ENCODE data around the gene PTPRU.

Gene PTPRU

DNA sequence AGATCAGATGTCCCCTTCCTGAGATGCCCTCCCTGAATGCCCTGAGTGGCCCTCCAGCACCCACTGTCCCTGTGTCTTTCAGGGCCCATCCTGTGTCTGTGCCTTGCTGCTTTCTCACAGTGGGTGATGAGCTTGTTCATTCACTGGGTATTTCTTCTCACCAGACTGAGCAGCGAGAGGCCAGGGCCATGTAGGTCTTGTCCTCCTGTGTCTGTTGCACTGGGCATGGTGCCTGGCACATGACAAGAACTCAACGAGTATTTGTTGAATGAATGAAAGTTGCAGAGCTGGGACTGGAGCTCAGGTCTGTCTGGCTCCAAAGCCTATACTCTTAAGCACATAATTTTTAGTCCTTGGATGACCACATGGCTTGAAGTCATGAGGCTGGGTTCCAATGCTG lies 93.8 kb downstream of the PTPRU start:
- no peak for DNase-seq (ENCODE audit: low read depth in 2 of 2, low spot score in 1 of 2)

- no peak for DNase-seq (ENCODE audit: low read depth in 2 of 2, low spot score in 1 of 2)
These were observed 94.5 kb downstream of the PTPRU start for GRCh38 chr1:29330856-29331255.

DNA sequence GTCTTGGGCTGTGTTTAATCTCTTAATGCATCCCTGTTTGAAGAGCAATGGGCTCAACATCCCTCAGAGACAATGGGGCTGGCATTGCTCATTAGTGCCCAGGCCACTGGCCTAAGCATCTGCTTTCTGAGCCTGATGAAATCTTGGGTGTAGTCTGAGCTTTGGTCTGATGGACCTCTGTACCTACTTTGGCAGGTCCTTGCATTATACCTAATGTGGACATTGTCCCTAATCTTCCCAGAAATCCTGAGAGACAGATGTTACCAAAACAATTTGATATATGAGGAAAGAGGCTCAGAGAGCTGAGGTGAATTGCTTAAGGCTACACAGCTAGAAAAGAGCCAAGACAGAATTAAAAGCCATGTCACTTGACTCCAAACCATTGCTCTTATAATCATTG lies 95.0 kb downstream of the PTPRU start:
- DNase-seq (ENCODE audit: low read depth in 2 of 2, low spot score in 1 of 2), result no peak

GRCh38 chr1:29331729-29332128 lies 95.4 kb downstream of the PTPRU start:
- no peak for DNase-seq (ENCODE audit: low read depth in 2 of 2, low spot score in 1 of 2)

DNA sequence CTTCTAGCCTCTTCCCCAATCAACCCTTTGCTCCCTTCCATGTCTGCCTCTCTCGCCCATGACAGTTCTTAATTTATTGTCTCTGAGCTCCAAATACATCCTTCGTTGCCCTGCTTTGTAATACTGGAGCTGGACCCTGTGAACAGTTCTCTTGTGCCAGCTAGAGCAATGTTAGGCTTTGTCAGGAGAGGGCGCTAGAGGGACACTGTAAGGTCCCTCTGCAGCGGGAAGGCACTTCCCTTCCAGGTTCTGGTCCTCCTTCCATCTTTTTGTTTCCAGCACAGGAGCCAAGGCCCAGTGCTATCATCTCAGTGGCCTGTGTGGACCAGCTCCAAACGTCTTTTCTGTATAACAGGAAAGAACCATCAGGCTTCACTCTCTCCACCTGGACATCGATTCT lies 95.9 kb downstream of the PTPRU start:
- no peak for DNase-seq (ENCODE audit: low read depth in 2 of 2, low spot score in 1 of 2)

DNA sequence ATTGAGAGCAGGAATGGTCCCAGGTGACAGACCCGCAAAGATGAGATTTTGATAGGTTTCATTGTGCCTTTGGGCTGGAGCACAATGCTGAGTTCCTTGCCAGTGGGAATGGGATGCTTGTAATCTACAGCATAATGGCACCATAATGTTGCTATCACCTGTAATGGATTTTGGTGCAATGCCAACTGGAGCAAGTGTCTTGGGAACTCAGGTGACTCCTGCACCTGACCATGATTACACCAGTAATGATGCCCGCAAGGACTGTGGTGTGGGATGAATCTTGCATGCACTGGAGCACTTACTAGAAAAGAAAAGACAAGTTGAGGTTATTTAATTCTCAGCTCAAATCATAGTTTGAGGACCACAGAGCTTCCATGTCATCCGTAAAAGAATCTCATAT lies 96.7 kb downstream of the PTPRU start:
- DNase-seq (ENCODE audit: low read depth in 2 of 2, low spot score in 1 of 2), result no peak

- DNase-seq (ENCODE audit: low read depth in 2 of 2, low spot score in 1 of 2), result no peak
These were observed 99.3 kb downstream of the PTPRU start for GRCh38 chr1:29335573-29335972.

GRCh38 chr1:29338908-29339575 lies 102.7 kb downstream of the PTPRU start:
- no peak for DNase-seq (ENCODE audit: low read depth in 2 of 2, low spot score in 1 of 2)

DNA sequence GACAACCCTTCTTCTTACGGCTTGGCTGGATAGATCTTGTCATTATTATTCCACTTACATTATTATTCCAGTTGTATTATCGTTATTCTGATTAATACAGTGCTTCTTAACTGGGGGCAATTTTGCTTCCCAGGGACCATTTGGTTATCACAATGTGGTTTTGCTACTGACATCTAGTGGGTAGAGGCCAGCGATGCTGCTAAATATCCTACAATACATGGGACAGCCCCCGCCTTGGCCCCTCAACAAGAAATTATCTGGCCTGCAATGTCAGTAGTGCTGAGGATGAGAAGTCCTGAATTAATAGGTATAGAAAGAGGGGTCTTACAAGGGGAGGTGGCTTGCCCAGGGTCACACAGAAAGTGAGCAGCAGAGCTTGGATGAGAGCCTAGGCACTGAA lies 105.6 kb downstream of the PTPRU start:
- DNase-seq (ENCODE audit: low read depth in 2 of 2, low spot score in 1 of 2), result no peak

GRCh38 chr1:29342351-29342750 lies 106.0 kb downstream of the PTPRU start:
- DNase-seq (ENCODE audit: low read depth in 2 of 2, low spot score in 1 of 2), result no peak

DNA sequence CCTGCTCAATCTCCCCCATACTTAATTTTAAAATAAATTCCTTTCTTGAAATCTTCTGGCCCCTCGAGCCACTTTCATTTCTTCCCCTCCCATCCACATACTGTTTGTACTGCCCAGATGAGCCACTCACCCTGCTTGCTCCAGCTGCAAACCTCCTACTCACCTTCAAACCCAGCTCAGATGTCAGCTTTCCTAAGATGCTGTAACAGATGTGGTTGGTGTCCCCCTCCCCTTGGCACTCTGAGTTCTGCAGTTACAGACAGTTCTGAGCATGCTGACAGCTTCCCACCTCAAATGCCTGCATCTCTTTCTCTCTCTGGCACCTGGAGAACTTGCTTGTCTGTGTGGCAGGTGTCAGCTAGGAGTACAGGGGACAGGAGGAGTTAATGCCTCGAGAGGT lies 106.7 kb downstream of the PTPRU start:
- DNase-seq (ENCODE audit: low read depth in 2 of 2, low spot score in 1 of 2), result no peak

DNA sequence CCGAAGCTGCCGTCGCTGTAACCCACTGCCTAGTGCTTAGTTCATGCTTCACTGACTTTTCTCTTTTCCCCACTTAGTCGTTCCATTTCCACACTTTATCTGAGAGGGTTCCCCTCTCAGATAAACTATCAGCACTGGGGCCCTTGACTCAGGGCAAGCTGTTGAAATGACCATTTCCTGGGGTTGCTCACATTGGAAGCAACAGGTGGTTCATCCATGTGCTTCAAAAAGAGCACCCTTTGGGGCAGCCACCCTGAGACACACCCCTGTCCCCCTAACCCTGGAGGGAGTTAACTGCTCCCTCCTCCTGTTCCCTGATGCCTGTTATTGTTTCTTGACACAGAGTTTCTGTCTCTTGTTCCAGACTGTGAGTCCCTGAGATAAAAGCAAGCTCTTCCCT lies 107.2 kb downstream of the PTPRU start:
- DNase-seq (ENCODE audit: low read depth in 2 of 2, low spot score in 1 of 2), result no peak

DNA sequence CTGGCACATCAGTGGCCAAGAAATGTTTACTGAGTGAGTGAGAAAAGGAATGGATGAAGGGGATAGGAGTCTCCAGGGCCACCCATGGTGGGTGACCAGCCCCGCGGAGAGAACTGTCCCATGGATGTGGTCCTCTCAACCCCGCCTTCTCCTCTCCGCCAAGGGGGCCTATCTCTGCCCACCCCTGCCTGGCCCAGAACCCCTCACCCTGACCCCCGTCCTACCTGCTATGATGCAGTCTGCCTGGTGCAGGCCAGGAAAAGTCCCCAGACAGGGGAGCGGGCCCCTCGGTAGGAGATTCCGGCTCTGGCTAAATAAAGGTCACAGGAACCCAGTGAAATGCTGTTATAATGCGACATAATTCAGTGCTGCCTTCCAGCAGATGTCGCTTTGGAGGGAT lies 107.6 kb downstream of the PTPRU start:
- no peak for DNase-seq (ENCODE audit: low read depth in 2 of 2, low spot score in 1 of 2)

- no peak for DNase-seq (ENCODE audit: low read depth in 2 of 2, low spot score in 1 of 2)
These were observed 108.0 kb downstream of the PTPRU start for GRCh38 chr1:29344336-29344735.

- DNase-seq (ENCODE audit: low read depth in 2 of 2, low spot score in 1 of 2), result no peak
These were observed 110.3 kb downstream of the PTPRU start for GRCh38 chr1:29346576-29346975.

DNA sequence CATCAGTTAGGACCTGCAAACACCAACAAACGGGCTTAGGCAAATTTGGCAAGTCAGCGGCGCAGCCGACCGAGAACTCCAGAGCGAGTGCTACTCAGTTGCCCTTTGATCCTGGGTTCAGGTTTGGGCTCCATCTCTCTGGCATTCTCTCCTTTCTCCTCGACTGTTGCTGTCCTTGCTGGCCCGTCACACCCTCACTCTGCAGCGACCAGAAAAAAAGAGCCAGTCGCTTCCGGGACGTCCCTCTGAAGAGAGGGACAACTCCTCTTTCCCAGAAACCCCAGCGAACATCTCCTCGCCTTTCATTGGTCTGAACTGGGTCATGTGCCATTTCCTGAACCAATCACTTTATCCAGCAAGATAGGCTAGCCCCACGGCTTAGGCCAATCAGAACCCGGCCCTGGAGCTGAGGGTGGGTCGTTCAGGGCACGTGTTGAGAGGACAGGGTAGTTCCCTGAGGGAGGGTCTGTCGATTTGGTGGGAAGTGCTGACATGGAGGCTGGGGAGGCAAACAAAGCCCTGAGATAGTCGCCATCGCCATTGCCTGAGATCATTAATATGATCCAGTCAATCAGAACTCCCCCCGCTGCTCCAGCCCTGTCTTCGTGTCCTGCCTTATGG lies 113.7 kb downstream of the PTPRU start:
- no peak for DNase-seq (ENCODE audit: low read depth in 2 of 2, low spot score in 1 of 2)

- no peak for DNase-seq (ENCODE audit: low read depth in 2 of 2, low spot score in 1 of 2)
These were observed 116.5 kb downstream of the PTPRU start for GRCh38 chr1:29352719-29353420.

DNA sequence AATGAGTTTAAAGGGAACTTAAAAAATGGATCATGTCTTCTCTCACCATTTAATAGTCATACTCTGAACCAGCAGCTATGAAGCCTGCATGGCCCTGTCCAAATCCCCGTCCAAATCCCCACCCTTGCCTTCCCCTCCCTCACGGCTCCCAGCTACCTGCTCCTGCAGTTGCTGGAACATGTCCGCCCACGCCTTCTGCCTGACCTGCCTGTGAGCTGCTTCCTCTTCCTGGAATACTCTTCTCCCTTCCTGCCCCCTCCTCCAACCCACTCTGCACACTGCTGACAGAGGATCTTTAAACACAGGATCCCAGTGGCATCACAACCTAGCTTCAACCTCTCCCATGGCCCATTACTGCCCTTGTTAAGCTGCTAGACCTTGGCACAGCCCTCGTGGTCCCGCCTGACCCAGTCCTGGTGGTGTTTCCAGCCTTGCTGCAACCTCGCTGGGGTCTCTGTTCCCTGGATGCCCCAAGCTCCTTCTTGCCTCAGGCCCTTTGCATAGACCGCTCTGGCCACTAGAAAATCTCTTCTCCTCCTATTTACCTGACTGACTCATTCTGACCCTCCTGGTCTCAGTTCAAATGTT lies 118.3 kb downstream of the PTPRU start:
- DNase-seq (ENCODE audit: low read depth in 2 of 2, low spot score in 1 of 2), result no peak

GRCh38 chr1:29355375-29355774 lies 119.1 kb downstream of the PTPRU start:
- no peak for DNase-seq (ENCODE audit: low read depth in 2 of 2, low spot score in 1 of 2)

GRCh38 chr1:29356663-29357062 lies 120.3 kb downstream of the PTPRU start:
- no peak for DNase-seq (ENCODE audit: low read depth in 2 of 2, low spot score in 1 of 2)

- no peak for DNase-seq (ENCODE audit: low read depth in 2 of 2, low spot score in 1 of 2)
These were observed 121.1 kb downstream of the PTPRU start for GRCh38 chr1:29357452-29357851.

- DNase-seq (ENCODE audit: low read depth in 2 of 2, low spot score in 1 of 2), result no peak
These were observed 121.9 kb downstream of the PTPRU start for GRCh38 chr1:29358183-29358582.

Data from stimulated activated CD8-positive, alpha-beta memory T cell treated with anti-CD3 and anti-CD28 coated beads, Interleukin-4, amount 100 ng/mL, for 1 hour (primary cell).